GM19397 (cell line): ENCODE measurements around the gene KRTAP10-8.
"Not testable (repeated sequence)": the region's sequence is repeated elsewhere in the genome, so short reads cannot be mapped to it uniquely, and the experiment has no call there.

Experiments used
- ATAC-seq: cut with Tn5 transposase; IDR thresholded peaks from one replicate; pipeline ENCODE4 v1.9.1; 2021; ENCODE audit warnings: mild to moderate bottlenecking, moderate library complexity; ENCODE audit not compliant: unreplicated experiment

The KRTAP10-8 gene

GRCh38 chr21:44616591-44616926, 4.7 kb downstream of the KRTAP10-8 start:
- ATAC-seq: no peak

DNA sequence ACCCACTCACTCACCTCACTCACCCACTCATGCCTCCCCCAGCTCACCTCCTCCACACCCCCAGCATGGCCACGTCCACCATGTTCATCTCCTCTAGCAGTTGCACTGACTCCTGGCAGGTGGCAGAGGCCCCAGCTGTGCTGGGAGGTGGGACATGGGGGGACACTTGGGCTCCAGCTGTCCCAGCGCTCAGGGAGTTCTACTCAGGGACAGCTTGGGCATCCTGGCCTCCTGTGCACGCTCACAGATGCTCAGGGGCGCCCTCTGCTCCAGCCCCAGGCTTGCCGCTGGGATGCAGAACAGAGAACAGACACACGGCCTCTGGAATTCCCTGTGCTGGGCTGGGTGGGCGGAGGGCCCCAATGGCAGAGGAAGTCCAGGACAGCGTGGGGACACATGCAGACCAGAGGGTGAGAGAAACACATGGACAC, 5.2 kb downstream of the KRTAP10-8 start:
- no peak for ATAC-seq

DNA sequence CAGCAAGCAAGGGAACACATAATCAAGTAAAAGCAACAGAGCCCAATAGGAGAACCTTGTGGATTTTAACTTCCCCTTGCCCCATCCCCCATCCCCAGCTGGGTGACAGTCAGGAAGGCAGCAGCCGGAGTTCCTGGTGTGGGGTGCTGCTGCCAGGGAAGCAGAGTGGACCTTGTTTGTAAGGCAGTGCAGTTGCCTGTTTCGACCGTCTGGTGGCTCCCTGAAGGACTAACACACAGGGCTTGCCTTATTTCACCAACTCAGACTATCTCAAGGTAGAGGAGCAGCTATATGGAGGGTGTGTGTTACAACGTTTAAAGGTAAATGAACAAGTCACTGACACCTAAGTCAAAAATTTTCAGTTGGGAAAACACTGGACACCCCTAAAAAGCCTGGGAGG, 6.6 kb downstream of the KRTAP10-8 start:
- no peak for ATAC-seq

DNA sequence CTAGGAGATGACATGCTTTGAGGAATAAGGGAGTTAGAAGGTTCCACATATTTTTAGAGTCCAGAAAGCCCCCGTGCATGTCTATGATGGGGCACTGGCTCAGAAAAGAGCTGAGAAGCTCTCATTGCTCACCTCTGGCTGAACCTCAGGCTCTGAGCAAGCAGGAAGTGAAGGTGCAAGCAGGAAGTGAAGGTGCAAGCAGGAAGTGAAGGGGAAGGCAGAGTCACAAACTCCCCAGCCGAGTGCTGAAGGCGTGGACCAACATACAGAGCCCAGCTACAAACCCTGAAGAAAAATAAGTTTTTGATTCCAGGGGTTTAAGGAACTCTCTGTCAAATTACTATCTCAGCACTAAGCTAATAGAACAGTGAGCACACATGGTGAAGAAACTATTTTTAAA, 7.0 kb downstream of the KRTAP10-8 start:
- no peak for ATAC-seq

DNA sequence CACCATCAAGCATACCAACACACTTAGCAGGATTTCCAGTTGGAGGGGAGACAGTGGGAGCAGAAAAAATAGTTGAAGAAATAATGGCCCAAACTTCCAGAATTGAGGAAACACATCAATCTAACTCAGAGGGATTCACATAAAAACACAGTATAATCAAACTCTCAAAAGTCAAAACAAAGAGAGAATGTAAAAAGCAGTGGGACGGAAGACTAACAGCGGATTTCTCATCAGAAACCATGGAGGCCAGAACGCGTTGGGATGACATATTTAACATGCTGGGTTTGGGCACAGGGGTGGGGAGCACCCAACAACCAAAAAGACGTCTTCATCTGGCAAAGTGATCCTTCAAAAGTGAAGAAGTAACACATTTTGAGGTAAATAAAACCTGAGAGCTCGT, 8.0 kb downstream of the KRTAP10-8 start:
- ATAC-seq: no peak

DNA sequence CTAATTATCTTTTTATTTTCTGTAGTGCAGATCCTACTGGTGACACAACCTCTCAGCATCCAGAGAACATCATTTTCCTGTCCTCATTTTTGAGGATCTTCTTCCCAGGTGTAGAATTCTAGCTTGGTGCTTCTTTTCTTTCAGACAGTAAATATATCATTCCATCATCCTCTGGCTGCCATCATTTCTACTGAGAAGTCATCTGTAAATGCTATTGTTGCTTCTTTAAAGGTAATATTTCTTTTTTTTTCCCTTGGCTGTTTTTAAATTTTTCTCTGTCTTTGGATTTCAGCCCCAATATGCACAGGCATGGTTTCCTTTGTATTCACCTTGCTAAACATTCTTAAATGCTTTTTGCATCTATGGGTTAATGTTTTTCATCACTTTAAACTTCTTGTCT, 11.7 kb downstream of the KRTAP10-8 start:
- no peak for ATAC-seq

DNA sequence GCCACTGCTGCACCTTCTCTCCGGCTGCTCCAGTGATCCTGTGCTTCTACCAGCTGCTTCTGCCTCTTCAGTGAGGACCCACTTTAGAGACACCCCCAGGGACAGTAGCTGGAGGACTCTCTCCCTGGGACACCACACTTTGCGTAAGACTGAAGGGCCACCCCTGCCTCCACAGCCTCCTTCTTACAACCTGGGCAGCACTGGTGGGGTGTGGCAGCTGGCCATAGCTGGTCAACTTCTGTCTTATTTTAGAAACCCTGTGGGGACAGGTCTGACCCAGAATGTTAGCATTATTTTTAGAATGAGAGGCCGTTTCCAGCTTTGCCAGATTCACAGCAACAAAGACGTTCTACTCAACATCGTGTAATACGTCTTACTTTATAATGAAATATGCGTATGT, 13.9 kb downstream of the KRTAP10-8 start:
- ATAC-seq: no peak

DNA sequence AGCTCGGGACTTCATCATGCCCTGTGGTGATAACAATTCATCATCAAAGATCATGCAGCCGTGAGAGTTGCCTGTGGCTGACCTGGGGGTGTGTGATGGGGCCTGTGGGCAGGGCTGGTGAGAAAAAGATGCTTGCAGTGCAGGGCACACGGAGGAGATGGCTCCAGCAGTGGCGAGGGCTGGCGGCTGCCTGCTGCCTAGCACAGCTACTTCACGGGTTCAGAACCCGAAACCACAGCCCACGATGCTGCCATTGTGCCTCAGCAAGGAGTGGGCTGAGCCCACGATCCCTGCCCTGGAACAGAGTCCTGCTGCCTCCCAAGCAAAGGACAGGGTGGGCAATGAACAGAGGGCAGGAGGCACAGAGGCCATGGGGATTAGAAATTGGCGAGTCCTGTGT, 14.4 kb downstream of the KRTAP10-8 start:
- no peak for ATAC-seq

GRCh38 chr21:44626673-44627143, 14.8 kb downstream of the KRTAP10-8 start, which contains the start of gene KRTAP10-9:
Gene KRTAP10-9, plus strand, starts transcription at chr21:44627093. Its CDS starts 79 bp downstream, at chr21:44627172.
- ATAC-seq: no peak

DNA sequence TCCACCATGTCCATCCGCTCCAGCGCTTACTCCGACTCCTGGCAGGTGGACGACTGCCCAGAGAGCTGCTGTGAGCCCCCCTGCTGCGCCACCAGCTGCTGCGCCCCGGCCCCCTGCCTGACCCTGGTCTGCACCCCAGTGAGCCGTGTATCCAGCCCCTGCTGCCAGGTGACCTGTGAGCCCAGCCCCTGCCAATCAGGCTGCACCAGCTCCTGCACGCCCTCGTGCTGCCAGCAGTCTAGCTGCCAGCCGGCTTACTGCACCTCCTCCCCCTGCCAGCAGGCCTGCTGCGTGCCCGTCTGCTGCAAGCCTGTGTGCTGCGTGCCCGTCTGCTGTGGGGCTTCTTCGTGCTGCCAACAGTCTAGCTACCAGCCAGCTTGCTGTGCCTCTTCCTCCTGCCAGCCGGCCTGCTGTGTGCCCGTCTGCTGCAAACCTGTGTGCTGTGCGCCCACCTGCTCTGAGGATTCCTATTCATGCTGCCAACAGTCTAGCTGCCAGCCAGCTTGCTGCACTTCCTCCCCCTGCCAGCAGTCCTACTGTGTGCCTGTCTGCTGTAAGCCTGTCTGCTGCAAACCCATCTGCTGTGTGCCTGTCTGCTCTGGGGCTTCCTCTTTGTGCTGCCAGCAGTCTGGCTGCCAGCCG, 15.4 kb downstream of the KRTAP10-8 start:
- not testable (repeated sequence) for ATAC-seq

DNA sequence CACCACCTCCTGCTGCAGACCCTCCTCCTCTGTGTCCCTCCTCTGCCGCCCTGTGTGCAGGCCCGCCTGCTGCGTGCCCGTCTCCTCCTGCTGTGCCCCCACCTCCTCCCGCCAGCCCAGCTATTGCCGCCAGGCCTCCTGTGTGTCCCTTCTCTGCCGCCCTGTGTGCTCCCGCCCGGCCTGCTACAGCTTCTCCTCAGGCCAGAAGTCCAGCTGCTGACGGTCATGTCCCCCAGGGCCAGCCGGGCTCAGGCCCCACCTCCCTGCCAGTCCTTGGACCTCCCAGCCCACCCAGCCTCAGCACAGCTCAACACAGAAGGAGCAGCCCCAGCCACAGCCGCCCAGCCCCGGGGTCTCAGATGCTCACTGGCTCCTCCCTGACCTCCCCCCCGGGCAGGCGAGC, 16.0 kb downstream of the KRTAP10-8 start:
- not testable (repeated sequence) for ATAC-seq

DNA sequence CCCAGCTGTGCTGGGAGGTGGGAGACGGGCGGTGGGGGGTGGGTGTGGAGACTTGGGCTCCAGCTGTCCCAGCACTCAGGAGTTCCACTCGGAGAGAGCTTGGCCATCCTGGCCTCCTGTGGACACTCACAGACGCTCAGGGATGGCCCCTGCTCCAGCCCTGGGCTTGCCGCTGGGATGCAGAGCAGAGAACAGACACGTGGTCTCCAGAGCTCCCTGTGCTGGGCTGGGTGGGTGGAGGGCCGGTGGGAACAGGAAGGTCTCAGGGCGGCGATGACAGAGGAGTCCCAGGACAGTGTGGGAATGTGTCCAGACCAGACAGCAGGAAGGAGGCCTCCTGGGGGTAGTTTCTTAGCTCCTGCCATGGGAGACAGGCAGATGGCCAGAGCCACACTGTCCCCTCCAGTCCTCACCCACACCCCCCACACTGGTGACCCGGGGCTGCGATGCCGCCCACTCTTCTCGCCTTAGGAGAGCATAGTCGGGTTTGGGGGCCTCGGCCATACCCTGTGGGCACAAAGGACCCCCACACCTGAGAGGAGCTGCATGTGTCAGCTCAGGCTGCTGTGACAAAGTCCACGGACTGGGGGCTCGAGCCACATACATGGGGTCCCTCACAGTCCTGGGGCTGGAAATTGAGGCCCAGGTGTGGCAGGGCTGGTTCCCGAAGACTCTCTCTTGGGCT, 17.0 kb downstream of the KRTAP10-8 start:
- ATAC-seq: no peak

DNA sequence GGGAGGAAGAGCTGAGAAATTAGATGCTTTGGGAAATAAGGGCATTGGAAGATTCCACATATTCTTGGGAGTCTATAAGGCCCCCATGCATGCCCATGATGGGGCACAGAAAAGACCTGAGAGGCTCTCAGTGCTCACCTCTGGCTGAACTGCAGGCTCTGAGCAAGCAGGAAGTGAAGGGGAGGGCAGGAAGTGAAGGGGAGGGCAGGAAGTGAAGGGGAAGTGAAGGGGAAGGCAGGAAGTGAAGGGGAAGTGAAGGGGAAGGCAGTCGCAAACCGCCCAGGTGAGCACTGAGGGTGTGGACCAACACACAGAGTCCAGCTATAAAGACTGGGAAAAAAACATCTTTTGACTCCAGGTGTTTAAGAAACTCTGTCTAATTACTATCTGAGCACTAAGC, 18.6 kb downstream of the KRTAP10-8 start:
- no peak for ATAC-seq

- ATAC-seq: no peak
These were observed 20.2 kb downstream of the KRTAP10-8 start for GRCh38 chr21:44632067-44632466.

DNA sequence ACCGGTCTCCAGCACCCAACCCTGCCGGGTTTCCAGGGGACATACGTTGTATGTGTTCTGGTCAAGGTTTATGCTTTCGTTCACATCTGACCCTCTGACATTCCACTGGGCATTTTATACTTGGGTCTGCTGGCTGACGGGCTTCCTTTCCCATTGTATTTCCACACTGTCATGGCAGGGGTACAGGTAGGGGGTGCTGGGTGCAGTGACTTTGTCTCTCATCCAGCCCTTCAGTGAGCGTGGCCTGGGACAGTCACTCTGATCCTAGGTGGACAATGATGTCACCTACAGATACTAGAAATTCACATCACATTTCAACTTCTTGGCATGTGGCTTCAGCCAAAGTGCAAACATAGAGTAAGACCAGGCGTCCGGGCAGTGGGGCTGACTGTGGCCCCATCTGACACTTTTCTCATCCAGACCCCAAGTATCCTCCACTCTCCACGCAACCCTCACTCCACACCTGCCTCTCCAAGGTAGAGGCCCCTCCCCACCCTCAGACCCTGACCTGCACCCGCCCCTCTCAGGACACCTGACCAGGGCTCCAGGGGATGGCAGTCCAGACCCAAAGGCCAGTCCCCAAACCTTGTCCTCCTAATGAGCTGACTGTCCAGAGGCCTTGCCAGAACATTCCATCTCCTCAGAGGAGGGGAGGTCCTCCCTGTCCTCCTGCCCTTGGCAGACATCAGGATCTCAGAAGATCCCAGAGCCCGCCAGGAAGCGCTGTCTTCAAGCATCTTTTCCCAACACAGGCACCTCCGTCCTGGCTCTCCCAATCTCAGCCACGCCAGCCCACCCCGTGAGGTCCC, 24.5 kb downstream of the KRTAP10-8 start:
- ATAC-seq: no peak

- ATAC-seq: no peak
These were observed 25.4 kb downstream of the KRTAP10-8 start, which contains the start of gene KRTAP10-10 for GRCh38 chr21:44637018-44637850. Gene KRTAP10-10, plus strand, starts transcription at chr21:44637356. Its CDS starts 62 bp downstream, at chr21:44637418.

GRCh38 chr21:44637851-44638348, 26.0 kb downstream of the KRTAP10-8 start:
- ATAC-seq: not testable (repeated sequence)

DNA sequence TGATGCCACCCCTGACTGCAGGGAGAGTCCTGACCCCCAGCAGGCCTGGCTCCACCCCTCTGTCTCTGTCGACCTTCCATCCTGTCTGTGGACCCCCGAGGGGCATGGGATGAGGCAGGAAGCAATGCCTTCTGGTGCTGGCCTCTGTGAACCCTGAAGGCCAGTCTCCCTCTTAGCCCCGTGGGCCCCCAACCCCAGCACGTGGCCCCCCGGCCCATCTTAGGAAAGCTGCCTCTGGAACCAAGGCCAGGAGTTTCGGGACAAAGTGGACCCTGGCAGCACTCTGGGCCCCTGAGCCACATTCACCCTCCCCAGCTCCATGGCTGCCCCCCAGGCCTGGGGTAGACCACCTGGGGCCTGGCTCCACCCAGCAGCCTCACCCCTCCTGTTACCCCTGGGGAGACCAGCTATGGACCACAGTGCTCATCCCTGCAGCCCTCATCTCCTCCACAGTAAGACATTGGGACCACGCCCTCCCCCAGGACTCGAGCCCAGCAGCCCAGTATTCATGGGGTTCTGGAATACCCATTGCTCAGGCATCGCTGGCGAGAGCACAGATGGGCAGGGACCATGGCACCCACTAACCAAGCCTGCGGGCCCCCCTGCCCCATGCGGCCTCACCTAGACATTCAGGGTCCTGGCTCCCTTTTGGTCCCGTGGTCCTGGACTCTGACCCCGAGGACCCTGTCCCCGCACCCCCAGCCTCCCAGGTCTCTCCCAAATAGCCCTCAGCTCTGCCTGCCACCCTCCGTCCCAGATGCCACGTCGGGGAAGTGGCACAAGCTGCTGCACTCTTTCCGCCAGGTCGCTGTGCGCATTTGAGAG, 26.8 kb downstream of the KRTAP10-8 start:
- not testable (repeated sequence) for ATAC-seq

GRCh38 chr21:44639331-44639655, 27.4 kb downstream of the KRTAP10-8 start:
- ATAC-seq: no peak

DNA sequence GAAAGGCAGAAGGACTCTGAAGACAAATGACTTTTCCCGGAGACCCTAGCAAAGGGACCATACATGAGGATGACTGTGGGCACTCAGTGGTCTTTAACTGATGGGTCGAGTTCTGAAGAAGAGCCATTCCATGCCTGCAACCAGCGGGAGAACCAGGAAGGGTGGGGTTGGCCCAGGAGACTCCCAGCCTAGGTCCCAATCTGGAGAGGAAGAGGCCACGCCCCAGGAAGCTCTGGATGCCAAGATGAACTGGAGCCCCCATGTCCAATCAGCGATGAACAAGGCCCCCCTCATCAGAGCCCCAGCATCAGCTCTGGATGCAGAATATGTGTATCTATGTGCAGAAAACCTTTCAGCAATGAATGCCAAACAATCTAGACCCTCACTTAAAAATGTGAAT, 28.9 kb downstream of the KRTAP10-8 start:
- no peak for ATAC-seq
